Astrocyte of the cerebellum (primary cell): ENCODE results near the gene KRTAP5-11.

Source experiments
- DNase-seq: peaks from one replicate; pipeline ENCODE4 v3.0.0-alpha.2; 2011; ENCODE audit warnings: low read depth
- H3K4me3 ChIP-seq: 2 replicates; pipeline ENCODE4 v1.5.1; 2011; ENCODE audit warnings: mild to moderate bottlenecking, low read depth, low read length, moderate library complexity
- in situ Hi-C: cut with HindIII; loops from 2 replicates; pipeline ENCODE4 v1.10.0; 2017; ENCODE audit warnings: low sequenced_read_pairs
- TF ChIP-seq, protein P1 (sequence below): IDR thresholded peaks from 2 replicates; pipeline ENCODE4 v1.5.1; 2012; ENCODE audit warnings: low read length, low read depth, moderate library complexity, mild to moderate bottlenecking; ENCODE audit errors: missing control alignments

KRTAP5-11 gene

DNA sequence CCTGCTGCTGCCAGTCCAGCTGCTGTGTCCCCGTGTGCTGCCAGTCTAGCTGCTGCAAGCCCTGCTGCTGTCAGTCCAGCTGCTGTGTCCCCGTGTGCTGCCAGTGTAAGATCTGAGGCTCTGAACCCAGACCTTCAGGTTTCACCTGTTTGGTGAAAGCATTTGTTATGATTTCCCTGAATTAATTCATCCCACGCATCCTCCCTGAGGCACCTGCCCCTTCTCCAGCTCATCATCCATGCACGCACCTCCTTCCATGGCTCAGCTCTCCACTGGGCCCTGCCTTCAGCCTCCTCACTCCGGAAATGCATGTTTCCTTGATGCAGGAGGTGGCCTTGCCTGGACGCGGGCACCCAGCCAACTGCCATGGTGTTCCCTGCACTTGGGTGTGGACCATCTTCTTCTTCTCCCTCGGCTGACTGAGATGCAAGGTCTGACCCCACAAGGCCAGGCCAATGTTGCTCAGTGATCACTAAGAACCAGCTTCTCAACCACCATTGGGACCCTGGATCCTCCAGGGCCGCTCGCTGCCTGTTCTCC, 16.5 kb downstream of the KRTAP5-11 start:
- H3K4me3 ChIP-seq, result no peak overlapping the region
- DNase-seq, result no peak
- TF ChIP-seq, protein P1, sequence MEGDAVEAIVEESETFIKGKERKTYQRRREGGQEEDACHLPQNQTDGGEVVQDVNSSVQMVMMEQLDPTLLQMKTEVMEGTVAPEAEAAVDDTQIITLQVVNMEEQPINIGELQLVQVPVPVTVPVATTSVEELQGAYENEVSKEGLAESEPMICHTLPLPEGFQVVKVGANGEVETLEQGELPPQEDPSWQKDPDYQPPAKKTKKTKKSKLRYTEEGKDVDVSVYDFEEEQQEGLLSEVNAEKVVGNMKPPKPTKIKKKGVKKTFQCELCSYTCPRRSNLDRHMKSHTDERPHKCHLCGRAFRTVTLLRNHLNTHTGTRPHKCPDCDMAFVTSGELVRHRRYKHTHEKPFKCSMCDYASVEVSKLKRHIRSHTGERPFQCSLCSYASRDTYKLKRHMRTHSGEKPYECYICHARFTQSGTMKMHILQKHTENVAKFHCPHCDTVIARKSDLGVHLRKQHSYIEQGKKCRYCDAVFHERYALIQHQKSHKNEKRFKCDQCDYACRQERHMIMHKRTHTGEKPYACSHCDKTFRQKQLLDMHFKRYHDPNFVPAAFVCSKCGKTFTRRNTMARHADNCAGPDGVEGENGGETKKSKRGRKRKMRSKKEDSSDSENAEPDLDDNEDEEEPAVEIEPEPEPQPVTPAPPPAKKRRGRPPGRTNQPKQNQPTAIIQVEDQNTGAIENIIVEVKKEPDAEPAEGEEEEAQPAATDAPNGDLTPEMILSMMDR, result no peak
- in situ Hi-C loops, result no loop called here

DNA sequence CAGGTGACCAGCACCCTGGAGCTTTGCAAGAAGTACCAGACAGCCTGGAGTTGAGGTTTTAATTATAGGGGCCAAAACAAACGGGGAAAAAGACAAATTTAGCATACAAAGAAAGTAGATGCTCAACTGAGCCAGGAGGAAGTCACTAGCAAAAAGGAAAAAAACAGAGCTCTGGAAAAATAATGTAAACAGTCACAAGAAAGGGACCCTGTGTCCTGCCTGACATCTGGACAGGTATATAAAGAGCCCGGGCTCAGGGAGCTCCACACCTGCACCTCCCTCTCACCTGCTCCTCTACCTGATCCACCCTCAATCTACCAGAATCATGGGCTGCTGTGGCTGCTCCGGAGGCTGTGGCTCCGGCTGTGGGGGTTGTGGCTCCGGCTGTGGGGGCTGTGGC, 17.4 kb downstream of the KRTAP5-11 start, which contains the start of gene KRTAP5-10:
TSS of gene KRTAP5-10 (plus strand) at position 301 of the 400 bp plus-strand sequence. CDS start at position 326, 25 bp downstream.
- DNase-seq, result no peak
- TF ChIP-seq, protein P1, result no peak
- H3K4me3 ChIP-seq, result no peak within 1 kb of the TSS
- in situ Hi-C loops, result no loop called here

DNA sequence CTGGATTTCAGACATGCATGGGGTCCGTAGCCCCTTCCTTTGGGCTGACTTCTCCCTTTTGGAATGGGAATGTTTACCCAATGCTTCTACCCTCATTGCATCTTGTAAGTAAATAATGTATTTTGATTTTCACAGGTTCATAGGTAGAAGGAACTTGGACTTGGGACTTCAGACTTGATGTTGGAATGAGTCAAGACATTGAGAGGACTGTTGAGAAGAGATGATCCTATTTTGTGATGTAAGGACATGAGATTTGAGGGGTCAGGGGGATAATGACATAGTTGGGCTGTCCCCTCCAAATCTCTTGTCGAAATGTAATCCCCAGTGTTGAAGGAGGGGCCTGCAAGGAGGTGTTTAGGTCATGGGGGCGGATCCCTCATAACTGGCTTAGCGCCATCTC, 18.2 kb downstream of the KRTAP5-11 start:
- DNase-seq, result no peak
- in situ Hi-C loops, result no loop called here
- TF ChIP-seq, protein P1, result no peak
- no peak overlapping the region for H3K4me3 ChIP-seq

DNA sequence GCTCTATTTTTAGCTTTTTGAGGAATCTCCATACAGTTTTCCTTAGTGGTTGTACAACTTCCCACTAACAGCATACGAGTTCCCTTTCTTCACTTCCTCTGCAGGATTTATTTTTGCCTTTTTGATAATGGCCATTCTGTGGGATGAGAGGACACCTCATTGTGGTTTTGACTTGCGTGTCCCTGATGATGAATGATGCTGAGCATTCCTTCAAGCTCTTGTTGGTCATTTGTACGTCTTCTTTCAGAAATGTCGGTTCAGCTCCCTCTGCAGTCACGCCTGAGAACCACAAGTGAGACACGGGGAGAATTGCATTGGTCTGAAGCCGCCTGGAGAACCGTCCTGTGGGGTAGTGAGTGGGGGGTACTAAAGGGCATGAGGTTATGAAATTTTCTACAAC, 19.3 kb downstream of the KRTAP5-11 start:
- H3K4me3 ChIP-seq, result no peak overlapping the region
- TF ChIP-seq, protein P1, result peak; percentile 48
- DNase-seq, result no peak
- in situ Hi-C loops, result no loop called here

DNA sequence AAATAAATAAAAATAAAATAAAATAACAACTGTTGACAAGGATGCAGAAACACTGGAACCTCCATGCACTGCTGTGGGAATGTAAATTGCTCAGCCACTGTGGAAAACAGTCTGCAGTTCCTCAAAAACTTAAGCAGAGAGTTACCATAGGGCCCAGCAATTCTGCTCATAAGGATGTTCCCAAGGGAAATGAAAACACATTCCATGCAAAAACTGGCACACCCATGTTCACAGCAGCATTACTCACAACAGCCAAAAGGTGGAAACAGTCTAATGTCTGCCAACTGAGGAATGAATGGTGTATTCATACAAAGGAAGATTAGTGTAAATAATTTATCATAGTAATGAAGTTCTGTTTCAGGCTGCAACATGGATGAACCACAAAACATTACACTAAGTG, 20.6 kb downstream of the KRTAP5-11 start:
- DNase-seq, result no peak
- in situ Hi-C loops, result no loop called here
- TF ChIP-seq, protein P1, result no peak
- no peak overlapping the region for H3K4me3 ChIP-seq

DNA sequence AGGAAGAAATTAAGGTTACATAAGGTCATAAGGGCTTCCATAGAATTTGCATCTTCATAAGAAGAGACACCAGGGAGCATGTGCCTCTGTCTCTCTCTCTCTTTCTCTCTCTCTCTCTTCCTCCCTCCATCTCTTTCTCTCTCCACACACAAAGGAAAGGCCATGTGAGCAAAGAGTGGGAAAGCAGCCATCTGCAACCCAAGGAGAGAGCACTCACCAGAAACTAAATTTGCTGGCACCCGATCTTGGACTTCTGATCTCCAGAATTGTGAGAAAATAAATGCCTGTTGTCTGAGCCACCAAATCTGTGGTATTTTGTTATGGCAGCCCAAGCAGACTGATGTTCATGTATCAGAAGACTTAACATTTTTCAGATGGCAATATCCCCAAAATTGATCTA, 23.7 kb downstream of the KRTAP5-11 start:
- in situ Hi-C loops, result no loop called here

More for the DNA sequence above, 23.7 kb downstream of the KRTAP5-11 start:
- H3K4me3 ChIP-seq, result no peak overlapping the region
- TF ChIP-seq, protein P1, result no peak
- DNase-seq, result no peak
